H9 (cell line): ENCODE results near the gene SLC34A1. TPM values are rescaled to one million over a fixed set of nuclear protein-coding genes. Genes with fewer than 3 reads are reported as not detected.

ENCODE experiments used
- DNase-seq: peaks from one replicate; pipeline ENCODE4 v3.0.0-alpha.2; 2017
- H2AFZ ChIP-seq: one replicate; pipeline ENCODE4 v1.6.1; 2013; ENCODE audit warnings: mild to moderate bottlenecking, low read length, control low read depth, moderate library complexity
- H2AK5ac ChIP-seq: 2 replicates; pipeline ENCODE4 v1.6.1; 2013; ENCODE audit warnings: low read length, control low read depth, mixed read lengths; ENCODE audit not compliant: insufficient read length
- H2BK120ac ChIP-seq: one replicate; pipeline ENCODE4 v1.6.1; 2013; ENCODE audit warnings: low read depth, mild to moderate bottlenecking, low read length, control low read depth, inconsistent platforms; ENCODE audit not compliant: poor library complexity, severe bottlenecking
- H2BK12ac ChIP-seq: 2 replicates; pipeline ENCODE4 v1.6.1; 2013; ENCODE audit warnings: low read length, control low read depth, mixed read lengths, low read depth; ENCODE audit not compliant: insufficient read length
- H2BK15ac ChIP-seq: 2 replicates; pipeline ENCODE4 v1.6.1; 2013; ENCODE audit warnings: low read depth, low read length, control low read depth
- H2BK20ac ChIP-seq: one replicate; pipeline ENCODE4 v1.6.1; 2013; ENCODE audit warnings: low read depth, mild to moderate bottlenecking, low read length, control low read depth, inconsistent platforms; ENCODE audit not compliant: poor library complexity, severe bottlenecking
- H2BK5ac ChIP-seq: 2 replicates; pipeline ENCODE4 v1.6.1; 2013; ENCODE audit warnings: low read length, control low read depth, mixed read lengths; ENCODE audit not compliant: insufficient read length
- H3K14ac ChIP-seq: 2 replicates; pipeline ENCODE4 v1.6.1; 2013; ENCODE audit warnings: low read length, control low read depth; ENCODE audit not compliant: insufficient read depth
- H3K18ac ChIP-seq: 2 replicates; pipeline ENCODE4 v1.6.1; 2013; ENCODE audit warnings: low read depth, mild to moderate bottlenecking, mixed read lengths, low read length, control low read depth; ENCODE audit not compliant: insufficient read length
- H3K23ac ChIP-seq: 2 replicates; pipeline ENCODE4 v1.6.1; 2013; ENCODE audit warnings: low read length, control low read depth, mixed read lengths, low read depth; ENCODE audit not compliant: insufficient read length
- H3K23me2 ChIP-seq: 2 replicates; pipeline ENCODE4 v1.6.1; 2013; ENCODE audit warnings: low read depth, mild to moderate bottlenecking, mixed read lengths, low read length, control low read depth; ENCODE audit not compliant: insufficient read length, poor library complexity, severe bottlenecking
- H3K27ac ChIP-seq: 2 replicates; pipeline ENCODE4 v1.5.1; 2013; ENCODE audit warnings: low read length, control low read depth, mixed read lengths, low read depth; ENCODE audit not compliant: insufficient read length
- H3K27me3 ChIP-seq: 2 replicates; pipeline ENCODE4 v1.6.1; 2013; ENCODE audit warnings: low read length, control low read depth, inconsistent platforms; ENCODE audit not compliant: insufficient read depth
- H3K4ac ChIP-seq: 2 replicates; pipeline ENCODE4 v1.6.1; 2013; ENCODE audit warnings: low read depth, mild to moderate bottlenecking, control low read depth, inconsistent platforms, low read length, moderate library complexity
- H3K4me1 ChIP-seq: 2 replicates; pipeline ENCODE4 v1.6.1; 2013; ENCODE audit warnings: low read length, control low read depth, inconsistent platforms; ENCODE audit not compliant: insufficient read depth
- H3K4me2 ChIP-seq: 2 replicates; pipeline ENCODE4 v1.6.1; 2013; ENCODE audit warnings: low read length, control low read depth, mixed read lengths; ENCODE audit not compliant: insufficient read length, insufficient read depth
- H3K56ac ChIP-seq: 2 replicates; pipeline ENCODE4 v1.6.1; 2013; ENCODE audit warnings: low read depth, mild to moderate bottlenecking, mixed read lengths, low read length, control low read depth; ENCODE audit not compliant: insufficient read length
- H3K79me1 ChIP-seq: 2 replicates; pipeline ENCODE4 v1.6.1; 2013; ENCODE audit warnings: low read depth, mild to moderate bottlenecking, moderate library complexity, low read length, control low read depth, inconsistent platforms; ENCODE audit not compliant: insufficient read depth, poor library complexity, severe bottlenecking
- H3K79me2 ChIP-seq: 2 replicates; pipeline ENCODE4 v1.6.1; 2013; ENCODE audit warnings: low read length, control low read depth, inconsistent platforms; ENCODE audit not compliant: insufficient read depth
- H3K9ac ChIP-seq: 2 replicates; pipeline ENCODE4 v1.6.1; 2013; ENCODE audit warnings: low read length, control low read depth, mixed read lengths; ENCODE audit not compliant: insufficient read length; ENCODE audit errors: extremely low read depth
- H3K9me3 ChIP-seq: one replicate; pipeline ENCODE4 v1.6.1; 2013; ENCODE audit warnings: low read depth, low read length, inconsistent platforms; ENCODE audit not compliant: control insufficient read depth
- H3T11ph ChIP-seq: one replicate; pipeline ENCODE4 v1.6.1; 2013; ENCODE audit warnings: mild to moderate bottlenecking, low read length, control low read depth, inconsistent platforms
- H4K20me1 ChIP-seq: one replicate; pipeline ENCODE4 v1.6.1; 2013; ENCODE audit not compliant: control insufficient read depth, insufficient read length, insufficient read depth
- H4K5ac ChIP-seq: 2 replicates; pipeline ENCODE4 v1.6.1; 2013; ENCODE audit warnings: low read depth, mild to moderate bottlenecking, mixed read lengths, low read length, control low read depth; ENCODE audit not compliant: insufficient read length
- H4K8ac ChIP-seq: replicated peaks from 2 replicates; pipeline ENCODE4 v1.6.1; 2013; ENCODE audit warnings: low read length, control low read depth, mixed read lengths, low read depth; ENCODE audit not compliant: insufficient read length
- H4K91ac ChIP-seq: 2 replicates; pipeline ENCODE4 v1.6.1; 2013; ENCODE audit warnings: low read depth, mild to moderate bottlenecking, moderate library complexity, mixed read lengths, low read length, control low read depth; ENCODE audit not compliant: insufficient read length
- H3K27ac Mint-ChIP-seq, 3 experiments: 2 replicates in 2 of 3; 3 replicates in 1 of 3; pipeline ENCODE4 v1.8.0; 2020 to 2021; ENCODE audit warnings: mixed read lengths in 3 of 3, mild to moderate bottlenecking in 1 of 3, moderate library complexity in 1 of 3
- H3K27me3 Mint-ChIP-seq: 2 replicates; pipeline ENCODE4 v1.8.0; 2021; ENCODE audit warnings: low read depth, mild to moderate bottlenecking, moderate library complexity, mixed read lengths
- H3K36me3 Mint-ChIP-seq, 3 experiments: 2 replicates in 2 of 3; 3 replicates in 1 of 3; pipeline ENCODE4 v1.8.0; 2020 to 2021; ENCODE audit warnings: low read depth in 3 of 3, mixed read lengths in 3 of 3; ENCODE audit not compliant: insufficient read depth in 1 of 3
- H3K4me1 Mint-ChIP-seq, 2 experiments: 2 replicates each; pipeline ENCODE4 v1.8.0; 2020; ENCODE audit warnings: mixed read lengths in 2 of 2
- H3K4me3 Mint-ChIP-seq, 2 experiments: 2 replicates in 1 of 2; 3 replicates in 1 of 2; pipeline ENCODE4 v1.8.0; 2020 to 2021; ENCODE audit warnings: mild to moderate bottlenecking in 2 of 2, mixed read lengths in 2 of 2, moderate library complexity in 1 of 2
- H3K9me3 Mint-ChIP-seq, 2 experiments: 2 replicates in 1 of 2; 3 replicates in 1 of 2; pipeline ENCODE4 v1.8.0; 2020; ENCODE audit warnings: mild to moderate bottlenecking in 2 of 2, mixed read lengths in 2 of 2, moderate library complexity in 1 of 2
- CTCF ChIP-seq: fragments of 200-600 bp; sonication (generic); conservative IDR thresholded peaks from 3 replicates; pipeline ENCODE4 v1.8.0; 2021; ENCODE audit warnings: antibody characterized with exemption, mild to moderate bottlenecking
- WGBS: extraction: QIAGEN DNeasy Blood & Tissue Kit; methylation state at CpG from one replicate; pipeline ENCODE4 v1.1.7; 2013; ENCODE audit warnings: missing lambda C conversion rate, low lambda C conversion rate, mixed read lengths; ENCODE audit not compliant: insufficient read length; ENCODE audit errors: extremely low coverage; 5-methylcytosine and 5-hydroxymethylcytosine counted together
- total RNA-seq: library from RNA; stranded (reverse); gene quantifications from 2 replicates; pipeline ENCODE4 v1.2.1, GENCODE V29; 2021

SLC34A1 gene
- total RNA-seq, 1 experiment from 2014 or later = not detected

GRCh38 chr5:177405805-177406204 is 21.6 kb downstream of the SLC34A1 start:
- Histone ChIP-seq H2BK15ac (no peak overlapping the region), H3K79me2 (no peaks in the 10 kb centered on the region), H4K5ac (no peak overlapping the region), H2BK120ac (no peak overlapping the region), H3K27ac (no peak overlapping the region), H2BK5ac (no peak overlapping the region), H3K9me3 (no peaks in the 10 kb centered on the region), H4K20me1 (no peaks in the 10 kb centered on the region), H3T11ph (no peak overlapping the region), H3K79me1 (no peaks in the 10 kb centered on the region), H2AFZ (no peak overlapping the region), H3K23ac (no peak overlapping the region), H3K56ac (no peak overlapping the region), H2AK5ac (no peak overlapping the region), H4K91ac (no peak overlapping the region), H3K4ac (no peak overlapping the region), H3K27me3 (peaks cover 12% of the 10 kb centered on the region; the same call in 1 of the 2 replicates), H2BK12ac (no peak overlapping the region), H4K8ac (no peak overlapping the region), H3K4me1 (no peaks in the 10 kb centered on the region), H3K9ac (no peak overlapping the region), H3K18ac (no peak overlapping the region), H3K4me2 (no peak overlapping the region), H3K23me2 (peaks cover 23% of the 10 kb centered on the region), H3K14ac (no peak overlapping the region), H2BK20ac (no peak overlapping the region)
- no CpG with 5 or more reads among the region's 5 CpGs for WGBS
- Mint-ChIP-seq H3K4me3 (no peak overlapping the region), H3K9me3 (peaks cover 0 to 2% of the 10 kb centered on the region in 2 experiments; a peak in 2 of 5 replicates), H3K36me3 (no peaks in the 10 kb centered on the region), H3K27me3 (peaks cover 97% of the 10 kb centered on the region), H3K27ac (no peak overlapping the region), H3K4me1 (peaks cover 10 to 11% of the 10 kb centered on the region in 2 experiments)
- no peak for TF ChIP-seq CTCF
- DNase-seq = no peak
